Measurements from ENCODE around the gene OCA2.

OCA2 gene

GRCh38 chr15:27797765-27798164 is 301.4 kb downstream of the OCA2 start:
- no peak overlapping the region for H3K4me3 ChIP-seq (ENCODE audit: low read depth, low read length)
- TF ChIP-seq CTCF (IDR thresholded peaks at IDR 0.05; ENCODE audit: borderline replicate concordance, insufficient read depth, low read depth, low read length): no peak

- no peak for TF ChIP-seq CTCF (IDR thresholded peaks at IDR 0.05; ENCODE audit: borderline replicate concordance, insufficient read depth, low read depth, low read length)
- H3K4me3 ChIP-seq (ENCODE audit: low read depth, low read length): no peak overlapping the region
These were observed 302.5 kb downstream of the OCA2 start for GRCh38 chr15:27796405-27797320.

- no peak for TF ChIP-seq CTCF (IDR thresholded peaks at IDR 0.05; ENCODE audit: borderline replicate concordance, insufficient read depth, low read depth, low read length)
- no peak overlapping the region for H3K4me3 ChIP-seq (ENCODE audit: low read depth, low read length)
These were observed 306.3 kb downstream of the OCA2 start for GRCh38 chr15:27792756-27793264.

- no peak overlapping the region for H3K4me3 ChIP-seq (ENCODE audit: low read depth, low read length)
- no peak for TF ChIP-seq CTCF (IDR thresholded peaks at IDR 0.05; ENCODE audit: borderline replicate concordance, insufficient read depth, low read depth, low read length)
These were observed 308.8 kb downstream of the OCA2 start for GRCh38 chr15:27790270-27790669.

GRCh38 chr15:27787931-27788330 is 311.2 kb downstream of the OCA2 start:
- TF ChIP-seq CTCF (IDR thresholded peaks at IDR 0.05; ENCODE audit: borderline replicate concordance, insufficient read depth, low read depth, low read length): no peak
- H3K4me3 ChIP-seq (ENCODE audit: low read depth, low read length): no peak overlapping the region

GRCh38 chr15:27784107-27784506 is 315.0 kb downstream of the OCA2 start:
- TF ChIP-seq CTCF (IDR thresholded peaks at IDR 0.05; ENCODE audit: borderline replicate concordance, insufficient read depth, low read depth, low read length): no peak
- no peak overlapping the region for H3K4me3 ChIP-seq (ENCODE audit: low read depth, low read length)

GRCh38 chr15:27783678-27784077 is 315.4 kb downstream of the OCA2 start:
- no peak for TF ChIP-seq CTCF (IDR thresholded peaks at IDR 0.05; ENCODE audit: borderline replicate concordance, insufficient read depth, low read depth, low read length)

More at GRCh38 chr15:27783678-27784077, 315.4 kb downstream of the OCA2 start:
- no peak overlapping the region for H3K4me3 ChIP-seq (ENCODE audit: low read depth, low read length)
